ENCODE data around the gene CYB561D2. TPM values are rescaled to one million over a fixed set of nuclear protein-coding genes. Genes with fewer than 3 reads are reported as not detected.
A peak's percentile ranks its signal among the peaks of the same experiment; 100 is the strongest.

Gene CYB561D2
- total RNA-seq, 1 donor from 2014 or later: 38.5 TPM

DNA sequence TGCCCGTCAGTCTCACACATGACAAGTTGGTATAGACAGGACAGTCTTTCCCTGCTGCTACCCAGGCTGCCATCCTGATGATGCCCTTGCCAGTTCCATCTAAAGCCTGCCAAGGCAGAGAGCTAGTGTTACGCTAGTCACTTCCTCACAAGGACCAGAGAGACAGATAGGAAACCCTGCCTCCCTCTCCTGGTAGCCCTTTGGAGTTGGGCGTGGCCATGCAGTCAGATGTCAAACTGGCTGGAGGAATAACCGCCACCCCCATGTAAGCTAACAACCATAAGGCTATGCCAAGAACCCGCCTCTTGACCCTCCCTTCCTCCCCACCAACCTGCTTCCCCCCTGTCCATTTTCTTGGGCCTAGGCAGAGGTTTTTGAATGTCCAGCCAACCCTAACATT lies 5.9 kb downstream of the CYB561D2 start:
- TF ChIP-seq, protein P1, sequence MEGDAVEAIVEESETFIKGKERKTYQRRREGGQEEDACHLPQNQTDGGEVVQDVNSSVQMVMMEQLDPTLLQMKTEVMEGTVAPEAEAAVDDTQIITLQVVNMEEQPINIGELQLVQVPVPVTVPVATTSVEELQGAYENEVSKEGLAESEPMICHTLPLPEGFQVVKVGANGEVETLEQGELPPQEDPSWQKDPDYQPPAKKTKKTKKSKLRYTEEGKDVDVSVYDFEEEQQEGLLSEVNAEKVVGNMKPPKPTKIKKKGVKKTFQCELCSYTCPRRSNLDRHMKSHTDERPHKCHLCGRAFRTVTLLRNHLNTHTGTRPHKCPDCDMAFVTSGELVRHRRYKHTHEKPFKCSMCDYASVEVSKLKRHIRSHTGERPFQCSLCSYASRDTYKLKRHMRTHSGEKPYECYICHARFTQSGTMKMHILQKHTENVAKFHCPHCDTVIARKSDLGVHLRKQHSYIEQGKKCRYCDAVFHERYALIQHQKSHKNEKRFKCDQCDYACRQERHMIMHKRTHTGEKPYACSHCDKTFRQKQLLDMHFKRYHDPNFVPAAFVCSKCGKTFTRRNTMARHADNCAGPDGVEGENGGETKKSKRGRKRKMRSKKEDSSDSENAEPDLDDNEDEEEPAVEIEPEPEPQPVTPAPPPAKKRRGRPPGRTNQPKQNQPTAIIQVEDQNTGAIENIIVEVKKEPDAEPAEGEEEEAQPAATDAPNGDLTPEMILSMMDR (conservative IDR thresholded peaks at IDR 0.05; ENCODE audit: low read depth, low read length): no peak
- H3K4me3 ChIP-seq (ENCODE audit: low read depth, low read length): peak overlapping the region; percentile 94
- no peak for DNase-seq (ENCODE audit: low read depth)

DNA sequence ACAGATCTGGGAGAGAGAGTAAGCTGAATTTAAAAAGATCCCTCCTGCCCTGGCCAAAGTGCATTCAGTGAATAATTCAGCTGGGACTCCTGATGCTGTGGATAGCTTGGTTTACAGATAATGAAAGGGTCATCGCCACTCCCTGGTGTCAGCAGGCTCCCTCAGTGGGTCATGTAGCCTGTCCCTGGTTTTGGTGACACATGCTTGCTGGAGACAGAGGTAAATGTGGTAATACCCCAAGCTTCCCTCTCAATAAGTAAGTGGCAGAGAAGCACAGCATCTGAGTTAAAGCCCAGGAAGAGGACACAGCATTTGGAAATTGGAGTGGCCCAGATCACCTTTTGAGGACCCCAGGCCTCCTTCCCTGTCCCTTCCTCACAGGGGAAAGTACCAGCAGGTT lies 6.8 kb downstream of the CYB561D2 start:
- H3K4me3 ChIP-seq (ENCODE audit: low read depth, low read length): peak overlapping the region; percentile 94
- no peak for DNase-seq (ENCODE audit: low read depth)
- TF ChIP-seq, protein P1 (conservative IDR thresholded peaks at IDR 0.05; ENCODE audit: low read depth, low read length): no peak

DNA sequence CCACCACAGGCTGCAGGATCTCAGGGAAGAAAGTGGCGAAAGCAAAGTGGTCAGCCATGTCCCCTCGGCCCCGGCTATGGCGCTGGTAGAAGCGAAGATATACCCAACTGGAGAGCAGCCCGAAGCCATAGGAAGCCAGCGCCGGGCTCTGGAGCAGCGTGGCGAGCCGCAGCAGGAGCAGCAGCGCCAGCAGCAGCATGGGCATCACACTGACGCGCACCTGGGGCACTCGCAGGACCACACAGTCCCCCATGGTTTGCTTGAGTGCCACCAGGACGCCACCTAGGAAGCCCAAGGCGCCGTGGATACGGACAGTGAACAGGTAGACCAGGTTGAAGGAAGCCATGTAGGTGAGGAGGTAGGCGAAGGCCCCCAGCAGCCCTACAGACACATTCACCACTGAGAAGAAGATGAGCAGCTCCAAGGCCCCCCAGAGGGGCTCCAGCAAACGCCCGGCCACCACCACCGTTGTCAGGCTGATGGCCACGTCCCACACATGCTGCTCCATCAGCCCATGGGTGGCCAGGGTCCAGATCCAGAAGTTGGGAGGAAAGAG lies 7.8 kb downstream of the CYB561D2 start:
- no peak for DNase-seq (ENCODE audit: low read depth)
- H3K4me3 ChIP-seq (ENCODE audit: low read depth, low read length): peak overlapping the region; percentile 94
- TF ChIP-seq, protein P1 (conservative IDR thresholded peaks at IDR 0.05; ENCODE audit: low read depth, low read length): no peak

DNA sequence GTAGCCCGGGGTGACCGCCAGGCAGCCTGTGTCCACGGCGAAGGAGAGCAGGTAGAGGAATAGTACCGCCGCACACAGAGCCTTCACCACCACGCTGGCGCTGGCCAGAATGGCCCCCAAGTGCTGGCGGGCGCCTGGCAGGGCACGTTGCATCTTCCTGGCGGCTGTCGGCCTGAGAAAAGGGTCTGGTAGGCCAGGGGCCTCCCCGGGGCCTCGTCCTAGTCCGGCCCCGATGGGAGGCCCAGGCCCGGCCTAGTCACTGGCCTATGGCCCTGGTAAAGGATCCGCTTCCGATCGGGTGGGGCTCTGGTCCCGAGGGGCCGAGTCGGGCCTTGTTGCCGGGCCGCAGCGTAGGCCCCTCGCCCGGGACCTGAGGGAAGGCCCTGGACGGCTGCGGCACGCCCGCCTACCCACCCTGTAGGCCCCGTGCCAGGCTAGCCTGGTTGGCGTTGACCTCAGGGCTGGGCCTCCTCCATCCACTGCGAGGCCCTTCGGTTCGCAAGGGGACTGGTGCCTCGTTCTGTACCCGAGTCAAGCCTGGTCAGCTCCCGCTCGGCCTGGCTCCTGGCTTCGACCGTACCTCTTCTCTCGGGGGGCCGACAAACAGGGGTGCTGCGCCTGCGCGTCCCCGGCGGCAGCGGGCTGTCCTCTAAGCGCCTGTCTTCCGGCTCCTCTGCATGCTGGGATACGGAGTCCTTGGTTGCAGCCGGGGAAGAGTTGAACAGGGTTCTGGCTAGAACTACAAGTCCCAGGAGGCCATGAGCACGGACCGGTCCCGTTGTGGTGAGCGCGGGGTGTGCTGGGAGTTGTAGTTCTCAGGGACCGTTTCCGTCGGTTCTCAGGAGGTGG lies 8.5 kb downstream of the CYB561D2 start, which contains the start of gene TMEM115:
TMEM115 (minus strand) TSS at position 611 of the 849 bp plus-strand sequence; CDS start at position 153, 458 bp downstream.
- H3K4me3 ChIP-seq (ENCODE audit: low read depth, low read length): peak within 1 kb of the TSS; percentile 94
- peak; percentile 85 for DNase-seq (ENCODE audit: low read depth)
- TF ChIP-seq, protein P1 (conservative IDR thresholded peaks at IDR 0.05; ENCODE audit: low read depth, low read length): no peak

DNA sequence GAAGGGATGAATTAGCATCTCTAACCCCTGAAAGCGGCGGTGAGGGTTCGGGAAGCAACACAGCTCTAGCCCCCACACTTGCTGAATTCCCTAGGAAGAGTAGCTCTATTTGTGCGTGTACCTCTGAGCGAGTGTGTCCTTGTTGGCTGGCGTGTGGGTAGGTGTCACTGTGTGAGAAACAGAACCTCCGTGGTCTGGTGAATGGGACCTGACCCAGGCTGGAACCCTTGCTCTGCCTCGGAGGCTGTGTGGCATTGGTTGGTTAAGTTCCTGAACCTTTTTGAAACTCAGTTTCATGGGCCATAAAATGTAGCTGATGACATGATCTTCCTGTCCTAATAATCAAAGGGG lies 9.1 kb downstream of the CYB561D2 start:
- no peak for DNase-seq (ENCODE audit: low read depth)
- TF ChIP-seq, protein P1 (conservative IDR thresholded peaks at IDR 0.05; ENCODE audit: low read depth, low read length): no peak
- H3K4me3 ChIP-seq (ENCODE audit: low read depth, low read length): peak overlapping the region; percentile 94

DNA sequence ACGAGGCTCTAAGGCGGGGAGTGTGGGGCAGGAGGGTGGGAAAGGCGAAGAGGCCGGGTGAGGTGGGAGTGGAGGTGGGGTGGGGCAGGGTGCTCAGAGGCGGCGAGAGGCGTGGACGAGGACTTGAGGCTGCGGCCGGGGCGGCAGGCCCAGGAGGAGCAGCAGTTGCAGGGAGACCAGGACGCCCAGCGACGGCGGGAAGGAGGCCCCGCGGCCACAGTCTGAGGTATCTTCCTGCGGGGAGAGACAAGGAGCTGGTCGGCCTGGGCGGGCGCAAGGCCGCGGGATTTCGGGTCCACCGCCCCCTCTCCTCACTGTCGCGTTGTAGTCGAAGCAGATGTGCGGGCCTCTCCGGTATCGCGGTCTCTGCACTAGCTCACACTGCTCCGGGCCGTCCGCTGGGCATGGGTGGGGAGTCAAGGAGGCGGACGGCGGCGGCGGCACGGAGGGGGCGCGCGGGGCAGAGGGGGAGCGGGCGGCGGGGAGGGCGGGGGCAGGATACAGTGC lies 14.0 kb downstream of the CYB561D2 start:
- DNase-seq (ENCODE audit: low read depth): no peak
- TF ChIP-seq, protein P1 (conservative IDR thresholded peaks at IDR 0.05; ENCODE audit: low read depth, low read length): no peak
- H3K4me3 ChIP-seq (ENCODE audit: low read depth, low read length): peak overlapping the region; percentile 58

All from epithelial cell of proximal tubule (primary cell).